ENCODE results near the gene GZMM.

- TF ChIP-seq CTCF (IDR thresholded peaks at IDR 0.05) (no peak), EP300 (IDR thresholded peaks at IDR 0.05) (no peak), POLR2A (IDR thresholded peaks at IDR 0.05) (no peak)
Observed at GRCh38 chr19:575527-576506, 32.0 kb downstream of the GZMM start.
